ENCODE data around the gene CCL18.
A peak's percentile ranks its signal among the peaks of the same experiment; 100 is the strongest.

Gene CCL18

DNA sequence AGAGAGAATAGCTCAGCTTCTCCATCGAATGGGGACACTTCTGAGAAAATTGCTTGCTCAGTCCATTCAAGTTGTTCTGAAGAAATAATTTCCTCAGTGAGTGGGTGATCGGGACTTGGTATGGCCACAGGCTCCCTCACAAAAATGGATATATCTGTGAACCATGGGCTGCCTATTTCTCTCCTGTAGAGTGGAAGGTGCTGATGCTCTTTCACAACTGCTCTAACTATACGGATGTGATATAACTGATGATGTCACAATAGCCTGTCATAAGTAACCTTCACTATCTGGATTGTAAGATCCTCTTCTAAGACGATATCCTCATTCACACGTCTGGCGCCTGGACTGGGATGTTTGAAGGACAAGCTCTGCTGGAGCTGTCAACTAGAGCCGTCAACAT lies 4.7 kb upstream of the CCL18 start:
- no peak for TF ChIP-seq EZH2phosphoT487 (IDR thresholded peaks at IDR 0.05; ENCODE audit: low read depth)
- TF ChIP-seq, protein P1, sequence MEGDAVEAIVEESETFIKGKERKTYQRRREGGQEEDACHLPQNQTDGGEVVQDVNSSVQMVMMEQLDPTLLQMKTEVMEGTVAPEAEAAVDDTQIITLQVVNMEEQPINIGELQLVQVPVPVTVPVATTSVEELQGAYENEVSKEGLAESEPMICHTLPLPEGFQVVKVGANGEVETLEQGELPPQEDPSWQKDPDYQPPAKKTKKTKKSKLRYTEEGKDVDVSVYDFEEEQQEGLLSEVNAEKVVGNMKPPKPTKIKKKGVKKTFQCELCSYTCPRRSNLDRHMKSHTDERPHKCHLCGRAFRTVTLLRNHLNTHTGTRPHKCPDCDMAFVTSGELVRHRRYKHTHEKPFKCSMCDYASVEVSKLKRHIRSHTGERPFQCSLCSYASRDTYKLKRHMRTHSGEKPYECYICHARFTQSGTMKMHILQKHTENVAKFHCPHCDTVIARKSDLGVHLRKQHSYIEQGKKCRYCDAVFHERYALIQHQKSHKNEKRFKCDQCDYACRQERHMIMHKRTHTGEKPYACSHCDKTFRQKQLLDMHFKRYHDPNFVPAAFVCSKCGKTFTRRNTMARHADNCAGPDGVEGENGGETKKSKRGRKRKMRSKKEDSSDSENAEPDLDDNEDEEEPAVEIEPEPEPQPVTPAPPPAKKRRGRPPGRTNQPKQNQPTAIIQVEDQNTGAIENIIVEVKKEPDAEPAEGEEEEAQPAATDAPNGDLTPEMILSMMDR (IDR thresholded peaks at IDR 0.05; ENCODE audit: low read depth, low read length), result no peak
- Histone ChIP-seq H3K27me3 (ENCODE audit: low read depth, low read length) (peaks cover 28% of the 10 kb centered on the region), H3K4me3 (ENCODE audit: low read length) (no peak overlapping the region), H3K4me2 (ENCODE audit: low read length) (no peak overlapping the region), H2AFZ (ENCODE audit: low read depth, low read length) (no peak overlapping the region), H4K20me1 (ENCODE audit: insufficient read depth, low read length) (no peaks in the 10 kb centered on the region), H3K27ac (ENCODE audit: low read length) (no peak overlapping the region), H3K36me3 (replicated peaks; ENCODE audit: low read depth, low read length) (no peaks in the 10 kb centered on the region), H3K9me3 (ENCODE audit: insufficient read depth, low read length) (no peaks in the 10 kb centered on the region), H3K9ac (ENCODE audit: low read length) (no peak overlapping the region), H3K79me2 (ENCODE audit: low read length) (no peaks in the 10 kb centered on the region), H3K4me1 (ENCODE audit: low read length) (no peaks in the 10 kb centered on the region)

DNA sequence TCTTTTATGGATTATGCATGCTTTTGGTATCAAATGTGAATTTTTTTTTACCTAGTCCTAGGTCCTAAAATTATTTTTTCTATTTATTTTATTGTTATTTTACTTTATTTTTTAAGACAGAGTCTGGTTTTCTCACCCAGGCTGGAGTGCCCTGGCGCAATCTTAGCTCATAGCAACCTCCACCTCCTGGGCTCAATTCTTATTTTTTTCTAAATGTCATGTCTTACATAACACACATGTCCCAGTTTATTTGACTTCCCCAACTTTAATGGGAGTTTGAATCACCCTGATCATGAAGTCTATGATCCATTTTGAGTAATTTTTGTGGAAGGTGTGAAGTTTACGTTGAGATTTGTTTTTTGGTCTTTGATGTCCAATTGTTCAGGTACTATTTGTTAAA lies 3.3 kb upstream of the CCL18 start:
- no peak overlapping the region for H2AFZ ChIP-seq (ENCODE audit: low read depth, low read length)
- no peaks in the 10 kb centered on the region for H3K9me3 ChIP-seq (ENCODE audit: insufficient read depth, low read length)
- no peaks in the 10 kb centered on the region for H3K4me1 ChIP-seq (ENCODE audit: low read length)
- no peak overlapping the region for H3K4me3 ChIP-seq (ENCODE audit: low read length)
- peaks cover 26% of the 10 kb centered on the region for H3K27me3 ChIP-seq (ENCODE audit: low read depth, low read length)
- no peak overlapping the region for H3K9ac ChIP-seq (ENCODE audit: low read length)
- no peaks in the 10 kb centered on the region for H3K79me2 ChIP-seq (ENCODE audit: low read length)
- no peak overlapping the region for H3K4me2 ChIP-seq (ENCODE audit: low read length)
- H3K36me3 ChIP-seq (replicated peaks; ENCODE audit: low read depth, low read length), result no peaks in the 10 kb centered on the region
- no peak for TF ChIP-seq EZH2phosphoT487 (IDR thresholded peaks at IDR 0.05; ENCODE audit: low read depth)
- TF ChIP-seq, protein P1 (IDR thresholded peaks at IDR 0.05; ENCODE audit: low read depth, low read length), result no peak
- no peak overlapping the region for H3K27ac ChIP-seq (ENCODE audit: low read length)
- H4K20me1 ChIP-seq (ENCODE audit: insufficient read depth, low read length), result no peaks in the 10 kb centered on the region

DNA sequence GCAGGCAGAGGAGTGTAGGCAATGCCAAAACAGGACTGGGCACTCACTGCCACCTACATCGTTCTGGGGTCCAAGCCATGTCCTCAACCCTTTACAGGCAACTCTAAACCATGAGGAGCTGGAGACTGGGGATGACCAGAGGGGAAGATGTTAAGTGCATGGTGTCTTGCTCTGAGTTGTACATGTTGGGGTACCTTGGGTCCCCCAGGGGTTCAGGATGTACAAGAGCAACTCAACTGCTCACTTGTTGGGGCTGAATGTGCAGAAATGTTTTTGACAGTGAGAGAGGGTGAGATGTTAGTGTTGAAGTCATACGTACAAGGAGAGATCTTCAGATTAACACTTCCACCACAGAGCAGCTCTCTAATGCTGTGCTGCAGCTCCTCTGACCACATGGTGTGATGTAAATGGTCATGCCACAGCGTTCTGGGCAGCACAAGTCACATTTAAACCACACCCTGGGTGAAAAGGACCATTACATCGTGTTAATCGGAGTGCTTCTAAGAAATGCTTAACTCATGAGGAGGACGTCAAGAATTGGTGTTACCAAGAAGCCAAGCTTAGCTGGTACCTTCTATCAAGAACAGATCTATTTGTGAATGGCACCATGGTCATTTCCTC lies 2.4 kb downstream of the CCL18 start:
- TF ChIP-seq, protein P1 (IDR thresholded peaks at IDR 0.05; ENCODE audit: low read depth, low read length), result no peak
- no peak for TF ChIP-seq EZH2phosphoT487 (IDR thresholded peaks at IDR 0.05; ENCODE audit: low read depth)
- H3K4me2 ChIP-seq (ENCODE audit: low read length), result no peak overlapping the region
- H3K4me3 ChIP-seq (ENCODE audit: low read length), result no peak overlapping the region
- no peaks in the 10 kb centered on the region for H3K9me3 ChIP-seq (ENCODE audit: insufficient read depth, low read length)
- H2AFZ ChIP-seq (ENCODE audit: low read depth, low read length), result no peak overlapping the region
- H3K4me1 ChIP-seq (ENCODE audit: low read length), result no peaks in the 10 kb centered on the region
- no peaks in the 10 kb centered on the region for H3K36me3 ChIP-seq (replicated peaks; ENCODE audit: low read depth, low read length)
- H3K27me3 ChIP-seq (ENCODE audit: low read depth, low read length), result peaks cover 19% of the 10 kb centered on the region
- H4K20me1 ChIP-seq (ENCODE audit: insufficient read depth, low read length), result no peaks in the 10 kb centered on the region
- H3K9ac ChIP-seq (ENCODE audit: low read length), result no peak overlapping the region
- H3K27ac ChIP-seq (ENCODE audit: low read length), result no peak overlapping the region
- no peaks in the 10 kb centered on the region for H3K79me2 ChIP-seq (ENCODE audit: low read length)

DNA sequence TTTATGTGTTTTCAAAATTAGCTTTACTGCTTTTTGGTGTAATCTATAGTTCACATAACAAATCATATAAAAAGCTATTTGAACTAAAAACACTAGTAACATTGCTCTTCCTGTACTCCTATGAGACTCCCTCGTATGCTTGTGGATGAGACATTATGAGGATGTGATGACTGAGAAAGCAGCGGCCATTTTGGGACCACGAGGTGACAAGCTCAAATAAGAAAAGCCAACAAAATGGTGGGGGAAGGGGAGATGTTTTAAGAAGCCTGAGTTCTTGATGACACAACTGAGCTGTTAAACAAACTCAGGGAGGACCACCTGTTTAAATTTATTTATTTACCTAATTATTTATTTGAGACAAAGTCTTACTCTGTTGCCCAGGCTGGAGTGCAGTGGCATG lies 4.5 kb downstream of the CCL18 start:
- no peaks in the 10 kb centered on the region for H3K79me2 ChIP-seq (ENCODE audit: low read length)

More for the DNA sequence above, 4.5 kb downstream of the CCL18 start:
- peaks cover 11% of the 10 kb centered on the region for H3K4me1 ChIP-seq (ENCODE audit: low read length)
- H3K4me2 ChIP-seq (ENCODE audit: low read length), result no peak overlapping the region
- H3K9ac ChIP-seq (ENCODE audit: low read length), result no peak overlapping the region
- H3K4me3 ChIP-seq (ENCODE audit: low read length), result no peak overlapping the region
- no peaks in the 10 kb centered on the region for H3K9me3 ChIP-seq (ENCODE audit: insufficient read depth, low read length)
- H2AFZ ChIP-seq (ENCODE audit: low read depth, low read length), result peak overlapping the region; percentile 52; the same call in 1 of the 2 replicates
- H3K27me3 ChIP-seq (ENCODE audit: low read depth, low read length), result peaks cover 20% of the 10 kb centered on the region
- H3K36me3 ChIP-seq (replicated peaks; ENCODE audit: low read depth, low read length), result no peaks in the 10 kb centered on the region
- TF ChIP-seq, protein P1 (IDR thresholded peaks at IDR 0.05; ENCODE audit: low read depth, low read length), result no peak
- TF ChIP-seq EZH2phosphoT487 (IDR thresholded peaks at IDR 0.05; ENCODE audit: low read depth), result no peak
- H3K27ac ChIP-seq (ENCODE audit: low read length), result no peak overlapping the region
- no peaks in the 10 kb centered on the region for H4K20me1 ChIP-seq (ENCODE audit: insufficient read depth, low read length)
